NCI-H2196 (cell line): ENCODE data around the gene MBOAT2.
"Not testable (repeated sequence)": the region's sequence is repeated elsewhere in the genome, so short reads cannot be mapped to it uniquely, and the experiment has no call there.

Experiments
- DNase-seq: peaks from one replicate; lab custom pipeline; 2025; ENCODE audit not compliant: unreplicated experiment; lab: John Stamatoyannopoulos, UW

Gene MBOAT2

GRCh38 chr2:8993902-8994278 lies 9.6 kb downstream of the MBOAT2 start:
- no peak for DNase-seq

- no peak for DNase-seq
Measured at GRCh38 chr2:8993196-8993901, 10.1 kb downstream of the MBOAT2 start.

GRCh38 chr2:8992643-8993042 lies 10.8 kb downstream of the MBOAT2 start:
- DNase-seq = no peak

- DNase-seq = no peak
Measured at GRCh38 chr2:8989536-8990079, 13.9 kb downstream of the MBOAT2 start.

GRCh38 chr2:8987410-8987809 lies 16.1 kb downstream of the MBOAT2 start:
- DNase-seq = no peak

- DNase-seq = no peak
Measured at GRCh38 chr2:8986327-8986976, 17.0 kb downstream of the MBOAT2 start.

- DNase-seq = no peak
Measured at GRCh38 chr2:8985561-8986326, 17.7 kb downstream of the MBOAT2 start.

- DNase-seq = no peak
Measured at GRCh38 chr2:8984855-8985254, 18.6 kb downstream of the MBOAT2 start.

GRCh38 chr2:8984157-8984556 lies 19.3 kb downstream of the MBOAT2 start:
- no peak for DNase-seq

GRCh38 chr2:8983571-8983970 lies 19.9 kb downstream of the MBOAT2 start:
- DNase-seq = no peak

GRCh38 chr2:8981876-8982275 lies 21.6 kb downstream of the MBOAT2 start:
- DNase-seq = no peak

GRCh38 chr2:8980096-8980495 lies 23.4 kb downstream of the MBOAT2 start:
- no peak for DNase-seq

- DNase-seq = no peak
Measured at GRCh38 chr2:8977758-8978157, 25.7 kb downstream of the MBOAT2 start.

GRCh38 chr2:8976442-8977259 lies 26.8 kb downstream of the MBOAT2 start:
- no peak for DNase-seq

GRCh38 chr2:8974016-8974415 lies 29.5 kb downstream of the MBOAT2 start:
- DNase-seq = no peak

- DNase-seq = not testable (repeated sequence)
Measured at GRCh38 chr2:8973017-8973416, 30.5 kb downstream of the MBOAT2 start.

- DNase-seq = not testable (repeated sequence)
Measured at GRCh38 chr2:8972535-8972934, 30.9 kb downstream of the MBOAT2 start.

- not testable (repeated sequence) for DNase-seq
Measured at GRCh38 chr2:8969348-8969747, 34.1 kb downstream of the MBOAT2 start.

GRCh38 chr2:8966123-8966908 lies 37.2 kb downstream of the MBOAT2 start:
- no peak for DNase-seq
